Erythroblast (primary cell): ENCODE measurements around the gene MYO1E.

Source experiments
- GATA1 ChIP-seq: IDR thresholded peaks from 2 replicates; pipeline ENCODE4 v1.6.1; 2011; ENCODE audit warnings: low read depth, mild to moderate bottlenecking, control low read depth, low read length, moderate library complexity
- POLR2A ChIP-seq: IDR thresholded peaks from 2 replicates; pipeline ENCODE4 v1.6.1; 2011; ENCODE audit warnings: mild to moderate bottlenecking, low read length

DNA sequence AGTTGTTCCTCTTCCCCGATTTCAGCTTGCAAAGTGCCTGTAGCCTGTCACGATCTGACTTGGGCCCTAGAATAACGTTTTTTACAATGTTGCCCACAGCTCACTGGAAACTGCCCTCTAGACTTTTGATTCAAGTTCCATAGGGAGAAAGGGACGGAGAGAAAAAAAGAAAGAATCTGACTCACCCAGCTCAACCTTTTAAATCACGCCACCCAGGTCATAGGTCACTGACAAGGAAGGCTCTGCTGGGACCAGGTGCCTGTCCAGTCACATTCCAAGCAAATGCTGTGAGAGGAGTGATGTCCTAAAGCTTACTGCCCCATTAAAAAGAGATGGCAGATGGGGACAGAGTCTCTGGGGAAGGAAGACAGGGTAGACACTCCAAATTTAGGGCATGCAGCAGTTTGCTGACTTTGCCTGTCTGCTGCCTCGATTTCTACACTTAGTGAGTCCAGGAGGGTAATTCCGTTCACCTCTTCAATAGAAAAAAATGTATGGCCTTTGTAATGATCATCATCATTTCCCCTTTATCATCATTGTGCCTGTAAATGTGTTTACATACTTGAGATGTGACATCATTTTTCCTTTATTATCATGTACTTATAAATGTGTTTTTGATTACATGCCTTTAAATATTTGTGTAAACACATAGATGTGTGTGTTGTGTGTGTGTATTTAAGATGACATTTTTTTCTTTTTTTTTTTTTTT lies 8.4 kb upstream of the MYO1E start:
- TF ChIP-seq POLR2A (no peak), GATA1 (no peak)
